ENCODE data around the gene MRPL28.
"Not testable (repeated sequence)": the region's sequence is repeated elsewhere in the genome, so short reads cannot be mapped to it uniquely, and the experiment has no call there.

- TF ChIP-seq EP300, CTCF (IDR thresholded peaks at IDR 0.05): not testable (repeated sequence)
Observed at GRCh38 chr16:334164-334832, 36.0 kb downstream of the MRPL28 start.

Data from tibial nerve (tissue), 4 donors.